Measurements from ENCODE around the gene E2F6. TPM values are rescaled to one million over a fixed set of nuclear protein-coding genes. Genes with fewer than 3 reads are reported as not detected.

The E2F6 gene
- polyA plus RNA-seq, 10 donors: 18.1 to 21.2 (median 19.3) TPM

DNA sequence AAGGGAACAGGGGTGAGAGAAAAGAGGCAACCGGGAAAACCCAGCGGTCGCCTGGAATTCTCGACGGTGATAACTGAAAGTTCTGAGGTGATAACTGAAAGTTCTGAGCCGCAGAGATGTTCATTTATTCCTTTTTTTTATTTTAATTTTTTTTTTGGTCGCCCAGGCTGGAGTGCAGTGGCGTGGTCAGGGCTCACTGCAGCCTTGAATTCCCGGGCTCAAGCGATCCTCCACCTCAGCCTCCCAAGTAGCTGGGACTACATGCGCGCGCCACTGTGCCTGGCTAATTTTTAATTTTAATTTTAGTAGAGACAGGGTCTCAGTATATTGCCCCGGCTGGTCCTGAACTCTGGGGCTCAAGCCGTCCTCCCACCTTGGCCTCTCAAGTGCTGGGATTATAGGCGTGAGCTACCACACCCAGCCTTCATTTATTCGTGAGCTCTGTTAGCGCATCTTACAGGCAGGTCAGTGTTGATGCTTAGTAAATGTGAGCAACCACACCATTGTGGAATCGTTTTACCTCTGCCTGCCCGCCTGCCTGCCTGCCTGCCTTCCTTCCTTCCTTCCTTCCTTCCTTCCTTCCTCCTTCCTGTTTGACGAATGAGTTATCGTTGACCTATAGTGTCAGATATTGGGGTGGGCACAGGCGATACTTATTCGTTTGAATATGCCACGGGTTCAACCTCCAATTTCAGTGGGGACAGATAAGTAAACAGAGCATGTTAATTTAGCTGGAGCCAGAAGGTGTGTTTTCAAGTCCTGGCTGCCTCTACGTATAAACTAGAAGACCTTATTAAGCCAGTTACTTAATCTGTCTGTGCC is 557 bp upstream of the E2F6 start:
- DNase-seq: no peak

DNA sequence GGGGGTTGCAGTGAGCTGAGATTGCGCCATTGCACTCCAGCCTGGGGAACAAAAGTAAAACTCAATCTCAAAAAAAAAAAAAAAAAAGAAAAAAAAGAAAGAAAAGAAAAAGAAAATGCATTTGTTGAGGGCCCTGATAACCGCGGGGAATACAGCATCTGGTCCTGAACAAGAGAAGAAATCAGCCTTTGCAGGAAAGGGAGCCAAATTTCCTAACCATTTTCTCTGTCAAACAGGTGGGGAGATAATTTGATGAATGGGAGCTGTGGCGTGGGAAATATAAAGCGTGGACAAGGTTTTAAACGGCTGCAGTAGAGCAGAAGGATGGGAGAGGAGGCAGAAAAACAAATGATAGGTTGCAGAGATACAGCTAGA is 864 bp downstream of the E2F6 start:
- DNase-seq: no peak

DNA sequence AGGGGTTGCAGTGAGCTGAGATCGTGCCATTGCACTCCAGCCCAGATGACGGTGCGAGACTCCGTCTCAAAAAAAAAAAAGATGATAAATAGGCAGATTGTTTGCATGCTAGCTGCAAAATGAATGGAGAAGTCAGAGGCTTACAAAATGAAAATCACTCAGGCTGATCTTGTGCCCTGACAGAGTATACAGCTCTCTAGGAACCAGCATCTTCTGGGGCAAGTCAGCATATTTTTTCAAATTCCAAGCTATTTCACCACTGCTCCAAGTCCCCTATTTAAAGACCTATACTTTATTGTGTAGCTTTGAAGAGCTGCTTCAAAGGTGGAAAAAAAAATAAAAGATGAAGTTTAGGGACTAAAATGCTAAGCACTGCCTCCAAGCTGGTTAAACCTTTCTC is 6.1 kb downstream of the E2F6 start:
- DNase-seq: no peak

DNA sequence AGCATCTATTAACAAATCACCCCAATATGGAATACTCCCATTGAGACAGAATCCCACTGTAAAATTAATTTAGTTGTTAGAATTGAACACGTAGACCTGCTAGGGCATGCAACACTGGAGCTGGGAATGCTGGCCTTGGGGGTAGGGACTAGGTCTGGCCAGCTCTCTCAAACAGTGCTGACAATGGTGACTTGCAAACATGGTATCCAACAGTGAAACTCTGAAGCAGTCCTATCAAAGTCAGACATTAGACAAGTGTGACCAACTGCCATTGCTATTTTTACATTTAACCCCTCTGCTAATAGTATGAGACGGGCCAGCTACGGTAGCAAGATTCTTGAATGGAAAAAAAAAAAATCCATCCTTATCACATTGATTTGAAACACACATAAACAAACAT is 7.2 kb downstream of the E2F6 start:
- DNase-seq: no peak

DNA sequence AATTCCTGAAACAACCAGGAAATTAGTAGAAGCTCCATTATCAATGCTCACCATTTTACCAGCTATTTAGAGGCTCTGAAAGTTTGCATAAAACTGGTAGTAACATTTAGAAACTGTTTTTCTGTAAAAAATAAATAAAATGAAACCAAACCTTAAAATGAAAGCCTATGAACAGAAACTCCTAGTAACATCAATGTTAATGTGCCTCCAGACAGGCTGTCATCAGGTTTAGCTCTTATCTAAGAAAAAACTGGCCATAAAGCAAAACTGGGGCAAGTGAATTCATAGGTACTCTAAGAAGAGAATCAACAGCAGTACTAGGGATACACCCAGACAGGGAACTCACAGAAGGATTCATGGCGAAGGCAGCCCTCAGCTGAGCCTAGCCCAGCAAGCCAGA is 8.0 kb downstream of the E2F6 start:
- DNase-seq: no peak

DNA sequence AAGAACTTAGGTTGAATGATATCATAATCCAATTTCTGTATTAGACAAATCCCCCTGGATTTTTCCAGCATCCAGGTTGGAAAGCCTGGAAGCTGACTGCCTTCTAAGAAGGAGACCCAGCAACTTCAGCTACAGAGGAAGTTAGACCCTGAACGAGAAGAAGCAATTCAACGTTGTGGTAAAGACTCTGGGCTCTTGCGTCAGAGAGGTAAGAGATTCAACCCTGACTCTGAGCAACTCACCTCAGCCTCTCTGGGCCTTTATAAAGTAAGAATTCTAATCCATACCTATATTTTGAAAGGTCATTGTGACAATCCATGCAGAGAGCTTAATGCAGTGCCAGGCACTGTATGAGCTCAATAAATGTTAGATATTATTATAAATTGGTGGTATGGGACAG is 9.7 kb downstream of the E2F6 start:
- DNase-seq: no peak

DNA sequence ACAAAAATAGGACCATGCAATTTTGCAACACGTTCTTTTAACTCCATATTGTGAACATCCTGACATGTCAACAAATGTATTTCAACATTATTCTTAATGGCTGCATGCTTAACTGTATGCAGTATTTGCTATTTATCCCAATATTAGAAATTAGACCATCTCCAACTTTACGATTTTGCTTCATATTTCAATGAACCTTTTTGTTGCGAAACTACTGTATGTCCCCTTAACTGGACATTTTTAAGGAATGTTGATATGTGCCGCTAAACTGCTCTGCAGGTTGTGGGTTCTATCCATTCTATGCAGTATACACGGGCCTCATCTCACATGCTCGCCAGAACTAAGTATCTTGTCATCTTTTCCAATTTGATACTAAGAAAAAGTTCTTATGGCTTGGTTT is 11.1 kb downstream of the E2F6 start:
- DNase-seq: no peak

DNA sequence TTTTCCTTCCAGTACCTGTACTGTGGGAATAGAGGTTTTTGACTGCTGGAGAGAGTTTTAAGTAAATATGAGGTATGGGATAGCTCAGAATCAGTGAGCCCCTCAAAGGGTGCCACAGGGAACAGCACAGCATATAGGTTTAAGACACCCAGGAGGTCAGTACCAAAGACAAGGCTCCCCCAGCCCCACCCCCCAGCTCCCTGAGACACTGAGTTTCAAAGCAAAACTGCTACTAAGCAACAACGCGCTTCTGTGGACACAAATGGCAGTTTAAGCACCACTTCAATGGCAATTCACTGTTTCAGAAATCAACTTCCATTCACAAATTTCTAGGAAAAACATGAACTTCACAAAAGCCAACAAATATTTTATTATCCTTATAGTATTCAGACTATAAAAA is 15.2 kb downstream of the E2F6 start:
- DNase-seq: no peak

DNA sequence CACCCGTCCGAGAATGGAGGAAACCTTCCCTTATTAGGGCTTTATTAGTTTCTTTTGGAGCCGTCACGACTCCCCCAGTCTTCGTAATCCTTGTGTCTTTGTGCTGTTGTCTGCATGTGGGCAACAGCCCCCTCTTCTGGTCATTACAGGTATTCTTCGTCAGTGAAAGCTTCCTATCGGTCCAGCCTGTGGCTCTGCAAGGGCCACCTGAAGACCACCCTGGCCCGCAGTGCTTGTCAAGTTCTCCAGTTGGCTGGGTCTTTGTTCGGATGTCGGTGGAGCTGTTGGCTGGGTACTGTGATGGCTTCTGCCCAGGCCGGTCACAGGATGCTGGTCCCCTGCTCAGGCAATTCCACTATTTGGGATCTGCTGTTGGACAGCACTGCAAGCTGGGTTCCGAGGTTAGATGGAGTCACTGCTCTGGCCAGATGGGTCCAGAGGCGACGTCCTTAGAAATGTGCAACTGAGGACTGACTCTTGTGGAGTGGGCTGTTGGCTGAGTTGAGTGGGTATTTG is 19.2 kb downstream of the E2F6 start:
- peak; percentile 53 to 79 (median 58) for DNase-seq

DNA sequence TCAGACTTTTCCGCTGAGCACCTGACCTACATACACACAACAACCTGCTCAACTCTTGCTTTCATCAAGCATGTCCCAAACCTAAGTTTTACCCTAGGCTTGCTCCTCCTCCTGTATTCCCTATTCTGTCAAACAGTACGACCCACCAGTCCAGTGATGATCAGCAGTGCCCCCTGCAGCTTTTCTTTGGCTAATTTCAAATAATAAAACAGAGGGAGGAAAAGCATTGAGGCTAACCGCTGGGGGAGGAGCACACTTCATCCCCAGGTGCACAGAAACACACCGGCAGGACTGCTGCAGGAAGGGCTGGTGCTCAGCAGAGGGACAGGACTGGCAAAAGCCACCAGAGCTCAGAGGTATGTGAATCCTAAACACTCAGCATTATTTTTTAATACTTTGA is 21.2 kb downstream of the E2F6 start:
- no peak for DNase-seq

DNA sequence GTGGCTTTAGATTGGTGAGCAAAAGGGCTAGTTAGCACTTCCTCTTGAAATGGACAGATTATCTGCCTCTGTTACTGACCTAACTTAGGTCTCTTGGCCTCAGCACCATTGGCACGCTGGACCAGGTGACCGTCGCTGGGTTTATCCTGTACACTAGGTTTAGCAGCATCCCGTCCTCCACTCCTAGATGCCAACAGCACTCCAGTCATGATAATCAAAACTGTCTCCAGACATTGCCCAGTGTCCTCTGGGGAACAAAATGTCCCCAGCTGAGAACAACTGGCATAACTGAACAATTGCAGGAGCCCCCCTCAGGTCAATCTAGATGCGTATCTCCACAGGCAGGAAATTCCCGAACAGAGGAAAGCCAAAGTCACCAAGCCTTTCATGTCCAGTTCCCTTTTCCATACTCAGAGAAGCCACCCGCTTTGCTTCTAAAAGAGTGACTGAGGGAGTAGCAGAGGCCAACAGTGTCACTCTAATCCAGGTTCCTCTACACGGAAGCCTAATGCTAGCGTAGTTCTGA is 27.3 kb downstream of the E2F6 start:
- DNase-seq: no peak

DNA sequence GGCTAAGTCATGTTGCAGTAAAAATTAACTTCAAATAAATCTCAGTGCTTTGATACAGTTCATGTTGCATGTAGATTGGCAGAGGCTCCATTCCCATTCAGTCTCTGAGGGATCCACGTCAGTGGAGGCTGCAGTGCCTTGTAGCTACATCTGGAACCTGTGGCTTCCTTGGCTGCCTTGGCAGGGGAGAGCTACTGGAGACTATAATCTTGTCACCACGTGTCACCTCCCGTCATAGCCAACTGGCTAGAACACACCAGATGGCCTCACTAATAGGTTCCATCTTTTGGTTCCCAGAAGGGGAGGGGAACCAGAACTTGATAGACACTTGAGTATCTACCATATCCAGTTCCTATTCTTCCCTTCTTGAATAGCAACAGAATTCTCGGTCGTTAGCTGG is 28.4 kb downstream of the E2F6 start:
- DNase-seq: peak in 1 of 3 donors; percentile 17

DNA sequence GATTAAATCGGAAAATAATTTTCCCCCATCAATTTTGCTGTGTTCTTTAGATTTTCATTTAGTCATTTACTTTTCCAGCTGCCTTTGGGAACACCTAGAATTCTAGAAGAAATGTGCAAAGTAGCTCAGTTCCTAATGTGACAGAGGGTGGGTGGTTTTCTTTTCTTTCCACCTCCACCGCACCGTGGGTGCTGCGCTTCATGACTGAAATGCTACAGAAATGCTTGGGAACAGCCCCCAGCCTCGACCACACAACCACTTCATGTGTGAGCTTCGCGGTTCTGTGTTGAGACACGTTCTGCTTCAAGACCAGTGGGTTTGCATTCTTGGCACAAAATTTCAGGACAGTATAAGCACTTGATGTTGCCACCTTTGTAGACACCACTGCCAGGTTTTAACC is 30.9 kb downstream of the E2F6 start:
- no peak for DNase-seq

DNA sequence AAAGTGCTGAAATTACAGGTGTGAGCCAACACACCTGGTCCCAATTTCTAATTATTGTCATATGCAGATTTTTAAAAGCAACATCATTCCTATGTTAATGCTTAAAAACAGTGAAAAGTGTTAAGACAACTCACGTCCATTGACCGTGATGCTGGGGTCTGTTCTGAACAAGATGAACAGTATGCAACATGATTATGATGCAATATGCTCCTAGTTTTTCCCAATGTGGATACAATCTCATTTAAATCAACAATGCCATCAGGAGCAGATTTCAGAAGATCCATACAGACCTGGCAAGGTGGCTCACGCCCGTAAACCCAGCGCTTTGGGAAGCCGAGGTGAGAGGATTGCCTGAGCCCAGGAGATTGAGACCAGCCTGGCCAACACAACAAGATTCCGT is 31.5 kb downstream of the E2F6 start:
- DNase-seq: no peak

DNA sequence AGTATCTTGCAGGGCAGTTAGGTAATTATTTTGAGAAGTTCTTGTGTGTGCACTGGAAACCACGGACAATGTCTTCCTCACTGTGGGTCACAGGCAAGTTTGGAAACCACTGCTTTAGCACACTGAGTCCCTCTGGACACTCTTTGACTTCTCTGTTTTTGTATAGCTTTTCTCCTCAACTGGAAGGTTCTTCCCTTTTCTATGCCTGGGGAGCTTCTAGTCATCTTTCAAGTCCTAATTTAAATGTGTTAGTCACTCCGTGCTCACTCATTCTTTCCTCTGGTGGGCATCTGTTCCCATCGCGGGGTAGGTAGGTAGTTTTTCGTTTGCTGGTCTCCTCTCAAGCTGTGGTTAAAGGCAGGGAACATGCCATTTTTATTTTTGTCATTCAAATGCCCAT is 32.1 kb downstream of the E2F6 start:
- no peak for DNase-seq

DNA sequence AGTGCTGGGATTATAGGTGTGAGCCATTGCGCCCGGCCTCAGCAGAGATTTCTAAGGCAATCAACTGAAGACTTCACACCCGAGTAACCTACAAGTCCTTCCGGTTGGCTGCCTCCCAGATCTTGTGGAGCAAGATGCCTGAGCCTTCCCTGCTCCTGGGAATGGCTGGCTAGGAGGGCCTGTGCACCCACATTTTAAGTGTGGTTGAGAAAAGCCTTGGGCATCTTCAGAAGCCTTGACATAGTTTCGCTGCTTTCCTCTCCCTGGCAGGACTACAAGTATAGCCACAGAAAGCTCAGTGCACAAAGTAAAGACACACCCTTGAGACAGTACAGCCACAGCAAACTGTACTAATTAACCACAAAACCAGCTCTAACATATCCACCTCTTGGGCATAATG is 35.2 kb downstream of the E2F6 start:
- no peak for DNase-seq

DNA sequence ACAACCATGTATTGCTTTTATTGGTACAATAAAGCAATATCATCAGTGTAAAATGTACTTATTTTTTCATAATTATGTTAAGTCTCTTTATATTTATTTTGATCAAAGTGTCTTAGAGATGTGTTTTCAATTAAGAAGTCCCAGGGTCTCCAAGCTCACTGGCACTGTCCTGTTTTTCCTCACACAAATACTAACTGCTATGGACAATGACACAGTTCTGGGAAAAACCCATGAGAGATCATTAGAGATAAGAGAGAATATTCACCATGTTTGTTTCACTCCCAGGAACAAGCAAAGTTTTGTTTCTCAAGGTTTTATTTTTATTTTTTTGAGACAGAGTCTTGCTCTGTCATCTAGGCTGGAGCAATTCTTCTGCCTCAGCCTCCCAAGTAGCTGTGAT is 38.7 kb downstream of the E2F6 start:
- DNase-seq: no peak

DNA sequence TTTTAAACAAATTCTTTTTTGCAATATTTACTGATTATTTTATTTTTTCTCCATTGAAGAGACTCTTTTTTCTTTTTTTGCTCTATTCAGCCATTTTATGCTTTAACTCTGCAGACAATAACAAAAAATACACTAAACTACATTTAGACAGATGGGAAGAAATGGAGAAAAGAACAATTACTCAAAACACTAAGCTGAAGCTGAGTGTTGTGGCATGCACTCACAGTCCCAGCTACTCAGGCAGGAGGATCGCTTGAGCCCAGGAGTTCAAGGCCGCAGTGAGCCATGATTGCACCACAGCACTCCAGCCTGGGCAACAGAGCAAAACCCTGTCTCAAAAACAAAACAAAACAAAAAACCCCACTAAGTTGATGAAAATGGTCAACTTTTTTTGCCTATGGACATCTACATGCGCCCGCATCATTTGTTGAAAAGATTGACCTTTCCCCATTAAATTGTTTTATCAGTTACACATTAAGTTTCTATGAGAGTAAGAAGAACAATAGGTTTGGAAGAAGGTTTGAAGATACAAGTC is 43.0 kb downstream of the E2F6 start:
- DNase-seq: no peak

DNA sequence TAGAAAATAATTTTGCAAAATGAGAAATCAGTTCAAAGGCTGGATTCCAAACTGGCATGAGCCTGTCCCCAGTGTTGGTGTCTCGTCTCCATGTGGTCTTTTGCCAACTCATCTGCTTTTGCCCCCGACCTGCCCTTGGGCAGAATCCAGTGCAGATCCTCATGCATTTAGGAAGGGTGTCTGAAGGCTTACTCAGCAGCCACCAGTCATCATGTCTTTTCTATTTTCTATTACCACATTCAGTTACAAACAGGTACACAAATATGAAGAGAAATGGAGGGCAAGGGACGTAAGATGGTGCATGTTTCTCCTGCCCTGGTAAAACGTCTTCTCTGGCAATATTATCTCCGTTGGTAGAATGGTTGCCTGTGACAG is 43.5 kb downstream of the E2F6 start:
- DNase-seq: no peak

DNA sequence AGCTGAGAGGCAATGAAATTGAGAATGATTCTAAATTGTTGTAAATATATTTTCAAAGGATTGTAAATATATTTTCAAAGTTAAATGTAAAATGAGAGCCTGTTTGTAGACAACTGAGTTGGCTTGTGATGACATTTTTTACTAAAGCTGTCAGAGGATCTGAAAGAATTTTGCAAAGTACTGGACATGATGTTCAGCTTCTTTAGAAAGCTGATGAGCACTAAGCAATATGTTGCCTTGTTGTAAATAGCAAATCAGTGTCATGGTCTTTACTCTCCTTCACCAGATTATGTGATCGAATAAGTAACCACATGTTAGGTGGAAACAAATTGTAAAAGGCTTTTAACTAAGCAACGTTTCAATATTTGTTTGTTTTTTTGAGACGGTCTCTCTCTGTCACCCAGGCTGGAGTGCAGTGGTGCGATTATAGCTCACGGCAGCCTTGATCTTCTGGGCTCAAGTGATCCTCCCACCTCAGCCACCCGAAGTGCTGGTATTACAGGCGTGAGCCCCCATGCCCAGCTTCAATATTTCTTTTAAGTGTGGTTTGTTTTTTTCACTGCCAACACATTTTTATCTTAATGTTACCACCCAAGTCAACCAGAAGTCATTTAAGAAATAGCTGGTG is 44.0 kb downstream of the E2F6 start:
- DNase-seq: no peak

DNA sequence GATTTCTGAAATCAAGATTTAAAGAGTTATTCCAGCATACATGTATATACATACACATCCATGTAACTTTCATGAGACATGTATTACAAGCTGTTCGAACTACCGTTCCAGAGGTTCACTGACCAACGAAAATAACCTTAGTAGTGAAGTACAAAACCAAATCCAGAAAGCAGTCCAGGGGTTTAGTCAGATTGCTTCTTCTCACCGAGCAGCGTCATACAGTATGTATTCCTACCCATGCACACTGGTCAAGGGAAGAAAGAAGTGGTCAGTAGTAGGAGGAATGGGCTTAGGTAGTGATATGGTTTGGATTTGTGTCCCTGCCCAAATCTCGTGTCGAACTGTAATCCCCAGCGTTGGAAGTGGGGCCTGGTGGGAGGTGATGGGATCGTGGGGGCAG is 45.3 kb downstream of the E2F6 start:
- no peak for DNase-seq

DNA sequence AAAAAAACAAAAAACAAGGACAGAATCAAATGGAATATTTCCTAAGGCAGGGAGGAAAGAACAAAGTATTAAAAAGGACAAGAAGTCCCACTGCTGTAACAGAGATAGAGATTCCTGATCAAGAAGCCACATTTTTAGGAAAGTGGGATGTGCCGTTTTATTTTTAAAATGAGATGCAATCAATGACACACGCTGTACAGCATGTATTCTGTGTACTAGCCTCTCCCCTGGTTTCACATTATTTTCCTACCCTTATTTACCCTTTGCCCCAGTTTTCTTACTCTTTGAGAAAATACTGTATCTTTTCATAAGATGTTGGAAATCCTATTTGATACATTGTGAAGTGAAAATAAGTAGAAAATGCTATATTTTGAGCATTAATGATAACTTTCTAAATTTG is 45.8 kb downstream of the E2F6 start:
- DNase-seq: no peak

DNA sequence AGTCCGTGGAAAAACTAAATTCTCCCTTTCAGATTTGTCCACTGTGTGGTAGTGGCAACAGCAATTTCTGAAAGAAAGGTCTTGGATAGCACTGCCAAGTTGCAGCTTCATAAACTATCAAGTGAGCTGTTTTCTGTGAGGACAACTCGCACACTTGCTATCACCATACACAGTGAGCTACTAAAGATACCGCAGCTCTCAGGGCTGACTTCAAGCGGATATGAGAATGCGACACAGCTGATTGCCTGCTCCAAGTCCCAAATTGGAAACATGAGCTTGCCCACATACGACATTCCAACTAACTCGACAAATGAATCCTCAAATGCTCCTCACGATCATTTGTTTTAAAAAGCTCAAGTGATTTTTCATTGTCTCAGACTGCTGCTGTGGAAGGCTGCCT is 46.2 kb downstream of the E2F6 start:
- peak; percentile 34 to 52 (median 39) for DNase-seq
